Suprapubic skin (tissue), 4 donors: ENCODE measurements around the gene CCDC85B.

Source experiments
- EP300 ChIP-seq: sonication (generic); formaldehyde crosslinking; IDR thresholded peaks from one replicate; pipeline ENCODE4 v1.6.1; 2017; ENCODE audit warnings: antibody characterized with exemption
- POLR2A ChIP-seq, 2 donors: fragments of 450-650 bp; IDR thresholded peaks; one replicate each; pipeline ENCODE4 v1.6.1; 2017; ENCODE audit warnings: antibody characterized with exemption in 2 of 2, mild to moderate bottlenecking in 2 of 2, moderate library complexity in 2 of 2
- POLR2AphosphoS5 ChIP-seq, 3 donors: sonication (generic); formaldehyde crosslinking; IDR thresholded peaks; one replicate each; pipeline ENCODE4 v1.6.1; 2017; ENCODE audit warnings: antibody characterized with exemption in 3 of 3
- TF ChIP-seq, protein P1 (sequence below), 2 donors: fragments of 200-600 bp in 1 of 2; fragments of 450-650 bp in 1 of 2; sonication (generic) in 1 of 2; IDR thresholded peaks; one replicate each; pipeline ENCODE4 v1.5.1; 2016 to 2019; ENCODE audit warnings: antibody characterized with exemption in 2 of 2, mild to moderate bottlenecking in 1 of 2, moderate library complexity in 1 of 2

DNA sequence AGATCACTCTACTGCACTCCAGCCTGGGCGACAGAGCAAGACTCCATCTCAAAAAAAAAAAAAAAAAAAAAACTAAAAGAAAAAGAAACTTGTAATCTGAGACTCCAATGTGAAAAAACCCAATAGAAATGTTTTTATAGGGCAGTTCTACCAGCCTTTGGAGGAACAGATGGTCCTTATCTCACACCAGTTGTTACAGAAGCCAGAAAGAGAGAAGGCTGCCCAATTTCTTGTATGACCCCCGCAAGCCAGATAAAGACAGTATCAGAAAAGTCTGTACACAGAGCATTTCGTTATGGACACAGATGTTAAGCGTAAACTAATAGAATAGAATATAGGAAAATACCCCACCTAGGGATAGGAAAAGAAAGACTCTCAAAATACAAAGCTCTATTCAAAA, 43.5 kb downstream of the CCDC85B start:
- TF ChIP-seq, protein P1, sequence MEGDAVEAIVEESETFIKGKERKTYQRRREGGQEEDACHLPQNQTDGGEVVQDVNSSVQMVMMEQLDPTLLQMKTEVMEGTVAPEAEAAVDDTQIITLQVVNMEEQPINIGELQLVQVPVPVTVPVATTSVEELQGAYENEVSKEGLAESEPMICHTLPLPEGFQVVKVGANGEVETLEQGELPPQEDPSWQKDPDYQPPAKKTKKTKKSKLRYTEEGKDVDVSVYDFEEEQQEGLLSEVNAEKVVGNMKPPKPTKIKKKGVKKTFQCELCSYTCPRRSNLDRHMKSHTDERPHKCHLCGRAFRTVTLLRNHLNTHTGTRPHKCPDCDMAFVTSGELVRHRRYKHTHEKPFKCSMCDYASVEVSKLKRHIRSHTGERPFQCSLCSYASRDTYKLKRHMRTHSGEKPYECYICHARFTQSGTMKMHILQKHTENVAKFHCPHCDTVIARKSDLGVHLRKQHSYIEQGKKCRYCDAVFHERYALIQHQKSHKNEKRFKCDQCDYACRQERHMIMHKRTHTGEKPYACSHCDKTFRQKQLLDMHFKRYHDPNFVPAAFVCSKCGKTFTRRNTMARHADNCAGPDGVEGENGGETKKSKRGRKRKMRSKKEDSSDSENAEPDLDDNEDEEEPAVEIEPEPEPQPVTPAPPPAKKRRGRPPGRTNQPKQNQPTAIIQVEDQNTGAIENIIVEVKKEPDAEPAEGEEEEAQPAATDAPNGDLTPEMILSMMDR (IDR thresholded peaks at IDR 0.05), result no peak
- no peak for TF ChIP-seq POLR2A (IDR thresholded peaks at IDR 0.05)
- TF ChIP-seq EP300, result no peak
- no peak for TF ChIP-seq POLR2AphosphoS5 (IDR thresholded peaks at IDR 0.05)
